ENCODE results near the gene USP6NL.

The USP6NL gene

DNA sequence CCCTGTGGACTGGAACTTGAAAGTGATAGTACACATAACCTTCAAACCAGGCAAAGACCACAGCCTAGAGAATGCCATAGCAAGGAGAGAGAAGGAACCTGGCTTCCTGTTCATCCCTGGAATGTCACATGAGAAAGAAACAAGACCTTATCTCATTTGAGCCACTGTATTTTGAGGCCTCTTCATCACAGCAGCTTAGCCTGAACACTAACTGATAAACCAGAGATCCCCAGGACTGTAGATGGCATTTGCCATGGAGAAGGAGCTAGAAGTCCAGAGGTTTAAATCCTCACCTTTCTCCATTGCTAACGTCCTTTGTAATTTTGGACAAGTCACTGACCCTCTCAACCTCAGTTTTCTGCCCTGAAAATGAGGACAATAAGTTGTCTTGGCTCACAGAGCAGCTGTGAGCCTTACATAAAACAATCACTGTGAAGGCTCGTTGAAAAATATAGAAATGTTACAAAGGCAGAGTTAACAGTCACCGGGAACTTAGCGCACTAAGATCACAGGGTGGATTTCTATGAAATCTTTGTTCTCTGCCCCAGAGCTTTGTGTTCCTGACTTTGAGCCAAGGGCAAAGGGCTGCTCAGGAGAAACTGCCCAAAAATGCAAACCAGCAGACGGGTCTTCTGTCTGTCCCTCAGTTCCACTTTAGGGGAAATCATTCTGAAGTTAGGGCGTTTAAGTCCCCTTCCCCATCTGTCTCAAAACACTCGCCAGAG is 197.0 kb downstream of the USP6NL start:
- no peaks in the 10 kb centered on the region for H3K36me3 ChIP-seq (ENCODE audit: control insufficient read depth, insufficient read depth, low read length)
- no peak overlapping the region for H3K9ac ChIP-seq (ENCODE audit: low read depth, low read length)
- H3K9me3 ChIP-seq (ENCODE audit: control insufficient read depth, insufficient read depth, low read length): no peaks in the 10 kb centered on the region
- H3K4me1 ChIP-seq (ENCODE audit: control insufficient read depth, insufficient read depth, low read length): peaks cover 4% of the 10 kb centered on the region
- no peaks in the 10 kb centered on the region for H3K27me3 ChIP-seq (ENCODE audit: control insufficient read depth, insufficient read depth, low read length)
- no peak overlapping the region for H3K4me3 ChIP-seq (ENCODE audit: low read depth, low read length)

DNA sequence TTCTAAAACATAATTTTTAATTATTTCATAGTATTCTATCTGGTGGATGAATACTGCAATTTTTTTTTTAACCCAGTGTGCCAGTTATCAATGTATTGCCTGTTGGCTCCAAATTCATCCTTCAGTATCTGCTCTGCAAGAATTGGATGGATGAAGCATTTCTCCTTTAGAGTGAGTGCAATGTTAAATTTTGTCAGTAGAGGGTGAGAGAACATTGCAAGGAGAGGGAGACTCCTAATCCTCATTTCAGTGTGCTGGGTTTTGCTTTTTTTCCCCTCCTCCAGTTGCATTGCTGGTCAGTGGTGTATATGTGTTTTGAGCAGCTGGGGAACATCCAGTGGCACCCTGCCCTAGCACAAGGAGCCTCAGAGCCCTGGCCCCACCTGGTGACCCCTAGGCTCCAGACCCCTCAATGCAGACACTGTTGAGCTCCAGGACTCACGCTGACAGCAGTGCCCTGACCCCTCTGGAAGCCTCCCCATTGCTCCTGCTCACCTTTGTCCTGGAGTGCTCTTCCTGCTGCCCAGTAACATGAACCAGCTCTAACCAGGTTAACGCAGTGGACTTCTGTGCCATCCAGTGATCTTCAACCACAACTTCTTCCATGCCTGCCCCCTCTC is 199.4 kb downstream of the USP6NL start:
- no peaks in the 10 kb centered on the region for H3K36me3 ChIP-seq (ENCODE audit: control insufficient read depth, insufficient read depth, low read length)
- H3K9me3 ChIP-seq (ENCODE audit: control insufficient read depth, insufficient read depth, low read length): no peaks in the 10 kb centered on the region
- no peak overlapping the region for H3K9ac ChIP-seq (ENCODE audit: low read depth, low read length)
- no peak overlapping the region for H3K4me3 ChIP-seq (ENCODE audit: low read depth, low read length)
- peaks cover 6% of the 10 kb centered on the region for H3K4me1 ChIP-seq (ENCODE audit: control insufficient read depth, insufficient read depth, low read length)
- no peaks in the 10 kb centered on the region for H3K27me3 ChIP-seq (ENCODE audit: control insufficient read depth, insufficient read depth, low read length)

DNA sequence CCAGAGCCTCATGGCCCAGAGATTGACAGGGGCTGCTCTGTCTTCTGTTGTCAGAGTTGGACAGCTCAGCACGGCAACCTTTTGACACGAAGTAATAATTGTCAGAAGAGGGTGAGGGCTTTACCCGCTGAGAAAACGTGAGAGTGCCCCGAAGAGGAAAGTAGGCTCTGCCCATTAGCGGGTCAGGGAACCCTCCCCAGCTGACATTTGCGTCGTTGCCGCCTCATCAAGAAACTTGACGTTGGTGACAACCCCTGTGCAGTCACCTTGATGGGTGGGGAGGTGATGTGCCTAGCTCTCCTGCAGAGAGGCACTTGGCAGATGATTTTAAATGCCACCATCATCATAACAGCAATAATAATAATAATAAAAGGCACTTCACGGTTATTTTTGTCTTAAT is 202.1 kb downstream of the USP6NL start:
- Histone ChIP-seq H3K4me1 (ENCODE audit: control insufficient read depth, insufficient read depth, low read length) (peaks cover 6% of the 10 kb centered on the region), H3K4me3 (ENCODE audit: low read depth, low read length) (no peak overlapping the region), H3K9ac (ENCODE audit: low read depth, low read length) (no peak overlapping the region), H3K27me3 (ENCODE audit: control insufficient read depth, insufficient read depth, low read length) (no peaks in the 10 kb centered on the region), H3K36me3 (ENCODE audit: control insufficient read depth, insufficient read depth, low read length) (no peaks in the 10 kb centered on the region), H3K9me3 (ENCODE audit: control insufficient read depth, insufficient read depth, low read length) (no peaks in the 10 kb centered on the region)

DNA sequence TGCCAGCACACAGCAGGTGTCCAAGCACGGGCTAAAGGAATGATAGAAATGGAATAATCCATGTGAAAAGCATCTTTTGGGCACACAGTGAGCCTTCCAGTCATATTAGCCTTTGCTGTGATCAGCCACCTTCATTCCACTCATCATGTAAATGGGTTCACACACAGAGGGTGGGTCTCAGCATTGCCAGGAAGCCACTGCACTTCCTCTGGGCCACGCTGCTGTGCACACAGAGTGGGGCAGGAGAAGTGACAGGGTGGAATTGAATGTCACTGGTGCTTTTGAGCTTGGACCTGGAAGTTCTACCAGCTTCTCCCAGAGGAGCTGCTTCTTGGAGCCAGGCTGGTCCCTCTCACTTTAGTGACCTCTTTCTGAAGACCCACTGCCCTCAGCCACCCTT is 203.5 kb downstream of the USP6NL start:
- H3K9me3 ChIP-seq (ENCODE audit: control insufficient read depth, insufficient read depth, low read length): no peaks in the 10 kb centered on the region
- H3K27me3 ChIP-seq (ENCODE audit: control insufficient read depth, insufficient read depth, low read length): no peaks in the 10 kb centered on the region
- H3K4me3 ChIP-seq (ENCODE audit: low read depth, low read length): no peak overlapping the region
- H3K36me3 ChIP-seq (ENCODE audit: control insufficient read depth, insufficient read depth, low read length): no peaks in the 10 kb centered on the region
- peaks cover 6% of the 10 kb centered on the region for H3K4me1 ChIP-seq (ENCODE audit: control insufficient read depth, insufficient read depth, low read length)
- H3K9ac ChIP-seq (ENCODE audit: low read depth, low read length): no peak overlapping the region

DNA sequence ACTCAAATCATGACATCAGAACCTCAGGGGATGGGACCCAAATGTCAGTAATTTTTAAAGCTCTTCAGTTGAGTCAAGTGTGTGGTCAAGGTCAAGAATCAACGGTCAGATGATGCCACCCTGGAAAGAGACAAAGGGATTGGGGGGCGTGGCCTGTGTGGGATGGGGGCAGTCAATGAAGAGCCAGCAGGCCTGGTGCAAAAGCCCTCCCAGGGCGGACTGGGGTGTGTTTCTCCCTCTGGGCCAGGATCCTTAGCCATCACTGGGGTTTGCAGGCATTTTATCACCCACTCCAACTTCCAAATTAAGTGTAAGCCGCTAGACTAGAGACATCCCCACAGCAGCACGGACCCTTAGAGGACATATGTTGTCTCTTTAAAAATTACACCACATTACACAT is 204.7 kb downstream of the USP6NL start:
- no peaks in the 10 kb centered on the region for H3K36me3 ChIP-seq (ENCODE audit: control insufficient read depth, insufficient read depth, low read length)
- H3K9ac ChIP-seq (ENCODE audit: low read depth, low read length): no peak overlapping the region
- no peak overlapping the region for H3K4me3 ChIP-seq (ENCODE audit: low read depth, low read length)
- H3K9me3 ChIP-seq (ENCODE audit: control insufficient read depth, insufficient read depth, low read length): no peaks in the 10 kb centered on the region
- no peaks in the 10 kb centered on the region for H3K27me3 ChIP-seq (ENCODE audit: control insufficient read depth, insufficient read depth, low read length)
- H3K4me1 ChIP-seq (ENCODE audit: control insufficient read depth, insufficient read depth, low read length): peaks cover 6% of the 10 kb centered on the region

DNA sequence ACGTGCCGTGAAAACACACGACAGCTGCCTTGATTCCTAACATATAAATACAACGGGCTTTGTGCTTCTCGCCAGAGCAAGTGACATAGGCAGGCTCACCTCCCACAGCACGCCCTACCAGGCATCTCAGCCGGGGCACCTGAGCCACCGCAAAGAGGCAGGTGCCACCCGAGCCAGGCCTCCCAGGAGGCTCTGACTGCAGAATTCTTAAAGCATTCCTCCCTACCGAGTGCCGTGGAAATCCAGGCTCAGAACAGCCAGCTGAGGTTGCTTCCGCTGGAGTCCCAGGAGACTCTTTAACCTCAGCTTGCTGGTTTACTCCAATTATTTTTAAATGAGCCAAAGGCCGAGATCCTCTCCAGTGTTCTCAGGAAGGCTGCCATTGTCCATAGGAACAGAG is 206.5 kb downstream of the USP6NL start:
- no peaks in the 10 kb centered on the region for H3K36me3 ChIP-seq (ENCODE audit: control insufficient read depth, insufficient read depth, low read length)
- H3K27me3 ChIP-seq (ENCODE audit: control insufficient read depth, insufficient read depth, low read length): no peaks in the 10 kb centered on the region
- H3K4me3 ChIP-seq (ENCODE audit: low read depth, low read length): no peak overlapping the region
- peaks cover 6% of the 10 kb centered on the region for H3K4me1 ChIP-seq (ENCODE audit: control insufficient read depth, insufficient read depth, low read length)
- no peaks in the 10 kb centered on the region for H3K9me3 ChIP-seq (ENCODE audit: control insufficient read depth, insufficient read depth, low read length)
- no peak overlapping the region for H3K9ac ChIP-seq (ENCODE audit: low read depth, low read length)

Measured in iPS-15b (cell line).